ENCODE measurements around the gene NTNG1. TPM values are rescaled to one million over a fixed set of nuclear protein-coding genes. Genes with fewer than 3 reads are reported as not detected.

The NTNG1 gene
- total RNA-seq, 4 donors from 2014 or later, result 0.20 to 3.0 (median 1.0) TPM

DNA sequence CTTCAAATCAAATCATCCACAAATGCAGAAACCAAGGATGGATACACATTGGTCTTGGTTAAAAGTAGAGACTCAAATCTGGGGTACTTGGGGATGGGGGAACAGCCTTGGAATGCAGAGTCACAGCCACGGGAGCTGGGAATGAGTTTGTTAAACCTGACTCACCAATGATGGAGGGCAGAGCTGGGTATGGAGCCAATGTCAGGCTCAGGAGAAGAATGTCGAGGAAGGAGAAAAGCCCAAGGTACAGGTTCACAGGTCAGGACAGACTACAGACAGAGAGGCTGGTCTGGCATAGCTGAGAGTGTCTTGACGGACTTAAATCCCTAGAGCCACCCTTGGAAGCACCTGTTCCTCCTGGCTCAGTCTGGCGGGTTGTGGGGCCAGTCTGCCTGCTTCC is 237.6 kb downstream of the NTNG1 start:
- Histone ChIP-seq H3K4me3 (no peak overlapping the region), H3K9me3 (no peaks in the 10 kb centered on the region), H3K4me1 (no peaks in the 10 kb centered on the region), H3K36me3 (no peaks in the 10 kb centered on the region), H3K27ac (no peak overlapping the region), H3K27me3 (no peaks in the 10 kb centered on the region)
- TF ChIP-seq CTCF (IDR thresholded peaks at IDR 0.05), result no peak
- TF ChIP-seq EP300 (IDR thresholded peaks at IDR 0.05), result no peak
- TF ChIP-seq POLR2A (IDR thresholded peaks at IDR 0.05), result no peak
- no peak for TF ChIP-seq POLR2AphosphoS5 (IDR thresholded peaks at IDR 0.05)
- ATAC-seq, result no peak
- WGBS, 2 donors (ENCODE audit: low coverage in 1 of 2), result 78 to 95% methylated on average over 3 to 4 of the region's 4 CpGs

- 87 to 100% methylated on average over 2 of the region's 2 CpGs for WGBS, 2 donors (ENCODE audit: low coverage in 1 of 2)
- no peaks in the 10 kb centered on the region for H3K4me1 ChIP-seq
- H3K4me3 ChIP-seq, result no peak overlapping the region
- no peaks in the 10 kb centered on the region for H3K36me3 ChIP-seq
- H3K27ac ChIP-seq, result no peak overlapping the region
- no peaks in the 10 kb centered on the region for H3K27me3 ChIP-seq
- ATAC-seq, result no peak
- H3K9me3 ChIP-seq, result no peaks in the 10 kb centered on the region
- TF ChIP-seq CTCF (IDR thresholded peaks at IDR 0.05) (no peak), EP300 (IDR thresholded peaks at IDR 0.05) (no peak), POLR2A (IDR thresholded peaks at IDR 0.05) (no peak), POLR2AphosphoS5 (IDR thresholded peaks at IDR 0.05) (no peak)
Observed at GRCh38 chr1:107378866-107379265, 238.0 kb downstream of the NTNG1 start.

DNA sequence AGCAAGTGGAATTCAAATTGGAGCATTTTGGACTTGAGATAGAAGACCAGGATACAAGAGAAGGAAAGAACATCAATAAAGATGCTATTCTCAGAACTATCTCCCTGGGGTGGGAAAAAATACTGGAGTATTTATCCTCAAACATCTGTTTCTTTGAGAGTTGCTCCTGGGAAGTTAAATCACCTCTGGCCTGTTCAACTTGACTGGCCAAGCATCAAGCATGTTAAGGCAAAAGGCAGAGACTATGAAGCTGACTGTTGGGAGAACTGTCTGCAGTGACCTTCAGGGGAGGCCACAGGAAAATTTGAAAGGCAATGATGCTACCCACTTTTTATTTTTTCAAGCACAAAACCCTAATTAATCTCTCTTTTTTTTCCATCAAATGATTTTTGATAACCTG is 239.0 kb downstream of the NTNG1 start:
- Histone ChIP-seq H3K36me3 (no peaks in the 10 kb centered on the region), H3K27ac (no peak overlapping the region), H3K4me1 (no peaks in the 10 kb centered on the region), H3K4me3 (no peak overlapping the region), H3K27me3 (no peaks in the 10 kb centered on the region), H3K9me3 (no peaks in the 10 kb centered on the region)
- no peak for TF ChIP-seq POLR2A (IDR thresholded peaks at IDR 0.05)
- TF ChIP-seq EP300 (IDR thresholded peaks at IDR 0.05), result no peak
- TF ChIP-seq POLR2AphosphoS5 (IDR thresholded peaks at IDR 0.05), result no peak
- TF ChIP-seq CTCF (IDR thresholded peaks at IDR 0.05), result no peak
- no peak for ATAC-seq

GRCh38 chr1:107389410-107390396 is 248.9 kb downstream of the NTNG1 start:
- ATAC-seq, result no peak
- Histone ChIP-seq H3K36me3 (no peaks in the 10 kb centered on the region), H3K27me3 (no peaks in the 10 kb centered on the region), H3K27ac (no peak overlapping the region), H3K4me3 (no peak overlapping the region), H3K4me1 (no peaks in the 10 kb centered on the region), H3K9me3 (no peaks in the 10 kb centered on the region)
- TF ChIP-seq POLR2AphosphoS5 (IDR thresholded peaks at IDR 0.05), result no peak
- no peak for TF ChIP-seq CTCF (IDR thresholded peaks at IDR 0.05)
- no peak for TF ChIP-seq EP300 (IDR thresholded peaks at IDR 0.05)
- TF ChIP-seq POLR2A (IDR thresholded peaks at IDR 0.05), result no peak
- 60 to 73% methylated on average over 13 to 15 of the region's 15 CpGs for WGBS, 2 donors (ENCODE audit: low coverage in 1 of 2)

DNA sequence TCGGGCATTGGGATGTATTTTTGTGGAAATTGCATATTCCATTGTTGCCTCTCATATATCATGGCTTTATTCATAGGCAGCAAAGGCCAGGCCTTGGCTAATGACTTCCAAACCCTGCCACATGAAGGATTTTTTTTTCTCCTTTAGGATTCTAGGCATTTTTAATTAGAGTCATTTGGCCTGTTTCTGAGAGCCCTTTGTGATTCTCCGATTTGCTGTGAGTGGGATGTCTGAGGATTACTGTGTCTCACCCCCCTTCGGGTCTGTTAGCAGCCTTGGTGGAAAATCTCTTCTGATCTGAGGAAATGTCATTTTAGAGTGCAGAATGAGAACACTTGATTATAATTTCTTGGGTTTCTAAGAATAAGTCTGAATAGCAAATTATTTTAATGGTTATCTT is 253.5 kb downstream of the NTNG1 start:
- no peak for TF ChIP-seq POLR2AphosphoS5 (IDR thresholded peaks at IDR 0.05)
- TF ChIP-seq CTCF (IDR thresholded peaks at IDR 0.05), result no peak
- no peak for TF ChIP-seq POLR2A (IDR thresholded peaks at IDR 0.05)
- no peak for TF ChIP-seq EP300 (IDR thresholded peaks at IDR 0.05)
- no peaks in the 10 kb centered on the region for H3K9me3 ChIP-seq

More for the DNA sequence above, 253.5 kb downstream of the NTNG1 start:
- H3K27ac ChIP-seq, result no peak overlapping the region
- WGBS, 2 donors (ENCODE audit: low coverage in 1 of 2), result 71 to 86% methylated on average over 1 to 3 of the region's 3 CpGs
- H3K4me1 ChIP-seq, result no peaks in the 10 kb centered on the region
- no peaks in the 10 kb centered on the region for H3K36me3 ChIP-seq
- no peak overlapping the region for H3K4me3 ChIP-seq
- H3K27me3 ChIP-seq, result no peaks in the 10 kb centered on the region
- no peak for ATAC-seq
